ENCODE results near the gene HLA-B. TPM values are rescaled to one million over a fixed set of nuclear protein-coding genes. Genes with fewer than 3 reads are reported as not detected.

HLA-B gene
- total RNA-seq, 2 experiments from 2014 or later: 2,101 to 2,412 TPM

DNA sequence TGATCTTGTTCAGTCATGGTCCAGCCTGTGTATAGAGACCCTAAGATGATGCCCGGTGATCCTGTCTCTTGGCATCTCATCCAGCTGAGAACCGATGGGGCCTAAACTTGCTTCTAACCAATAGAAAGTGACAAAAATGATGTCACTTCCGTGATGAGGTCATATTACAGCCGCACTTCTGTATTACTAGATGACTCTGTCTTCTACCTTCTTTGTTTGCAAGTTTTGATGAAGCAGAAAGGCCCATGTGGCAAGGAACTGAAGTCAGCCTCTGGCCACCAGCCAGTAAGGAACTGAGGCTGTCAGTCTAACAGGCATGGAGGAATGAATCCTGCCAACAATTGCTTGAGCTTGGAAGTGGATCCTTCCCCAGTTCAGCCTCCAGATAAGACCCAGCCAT, 52.3 kb downstream of the HLA-B start:
- Mint-ChIP-seq H3K4me1 (peaks cover 3% of the 10 kb centered on the region), H3K27ac (no peak overlapping the region), H3K4me3 (no peak overlapping the region), H3K27me3 (peaks cover 14% of the 10 kb centered on the region), H3K36me3 (ENCODE audit: low read depth) (no peaks in the 10 kb centered on the region), H3K9me3 (ENCODE audit: low read depth) (no peaks in the 10 kb centered on the region)
- ChIA-PET POLR2A (no interaction called here), CTCF (no interaction called here)
- ATAC-seq: no peak
- intact Hi-C loops (cut with DNase I, micrococcal nuclease): no loop called here
- DNase-seq: peak; percentile 14

Small RNA genes within 50 kb of the gene (microRNA-seq; reads per million reads assigned to microRNA genes)
- gene MIR6891 (ENCODE audit: borderline replicate concordance): 5.3 reads per million, percentile 16 among the genes with 10 or more reads in this experiment

Other genes with a start within 250 kb of the HLA-B start
- not detected for gene C6orf15, start 244.6 kb downstream of the HLA-B start, total RNA-seq
- gene PSORS1C1, start 242.4 kb downstream of the HLA-B start, total RNA-seq: under 1 TPM; 0.18 to 0.33 TPM
- gene CDSN, start 236.7 kb downstream of the HLA-B start, total RNA-seq: not detected
- not detected for gene PSORS1C2, start 218.1 kb downstream of the HLA-B start, total RNA-seq
- 10 to 100 TPM; 39.7 to 57.6 TPM for gene CCHCR1, start 199.4 kb downstream of the HLA-B start, total RNA-seq
- gene TCF19, start 198.6 kb downstream of the HLA-B start, total RNA-seq: 10 to 100 TPM; 82.6 to 88.0 TPM
- gene POU5F1, start 186.5 kb downstream of the HLA-B start, total RNA-seq: under 1 TPM in 1 of 2 experiments, not detected in 1; 0.21 TPM
- gene HLA-C, start 85.1 kb downstream of the HLA-B start, total RNA-seq: 100 to 1,000 TPM; 660 to 678 TPM
- 1 to 10 TPM; 6.3 to 7.1 TPM for gene MICA, start 46.4 kb upstream of the HLA-B start, total RNA-seq
- 10 to 100 TPM; 19.6 to 19.7 TPM for gene MICB, start 141.0 kb upstream of the HLA-B start, total RNA-seq
- gene MCCD1, start 171.8 kb upstream of the HLA-B start, total RNA-seq: not detected
- 100 to 1,000 TPM; 517 to 569 TPM for gene DDX39B, start 184.8 kb upstream of the HLA-B start, total RNA-seq
- 1 to 10 TPM; 1.9 to 2.1 TPM for gene ATP6V1G2, start 189.4 kb upstream of the HLA-B start, total RNA-seq
- 10 to 100 TPM; 18.1 to 19.0 TPM for gene NFKBIL1, start 190.4 kb upstream of the HLA-B start, total RNA-seq
- gene LTA, start 215.1 kb upstream of the HLA-B start, total RNA-seq: 100 to 1,000 TPM; 396 to 570 TPM
- gene TNF, start 218.4 kb upstream of the HLA-B start, total RNA-seq: 10 to 100 TPM; 82.3 to 93.3 TPM
- gene LTB, start 225.2 kb upstream of the HLA-B start, total RNA-seq: 10 to 100 TPM; 44.9 to 73.3 TPM
- gene LST1, start 229.1 kb upstream of the HLA-B start, total RNA-seq: 10 to 100 TPM in 1 of 2 experiments, 1 to 10 TPM in 1; 9.1 to 11.1 TPM
- 1 to 10 TPM; 5.4 to 6.6 TPM for gene NCR3, start 235.8 kb upstream of the HLA-B start, total RNA-seq